ENCODE measurements around the gene UNKL.

Gene UNKL

GRCh38 chr16:1349351-1349750, 65.2 kb downstream of the UNKL start:
- H3K4me2 ChIP-seq (ENCODE audit: low read length) = no peak overlapping the region
- peaks cover 27% of the 10 kb centered on the region for H3K79me2 ChIP-seq
- H3K27me3 ChIP-seq (ENCODE audit: control insufficient read depth, insufficient read depth, low read length) = no peaks in the 10 kb centered on the region
- no peak overlapping the region for H2AFZ ChIP-seq
- TF ChIP-seq, protein P1, sequence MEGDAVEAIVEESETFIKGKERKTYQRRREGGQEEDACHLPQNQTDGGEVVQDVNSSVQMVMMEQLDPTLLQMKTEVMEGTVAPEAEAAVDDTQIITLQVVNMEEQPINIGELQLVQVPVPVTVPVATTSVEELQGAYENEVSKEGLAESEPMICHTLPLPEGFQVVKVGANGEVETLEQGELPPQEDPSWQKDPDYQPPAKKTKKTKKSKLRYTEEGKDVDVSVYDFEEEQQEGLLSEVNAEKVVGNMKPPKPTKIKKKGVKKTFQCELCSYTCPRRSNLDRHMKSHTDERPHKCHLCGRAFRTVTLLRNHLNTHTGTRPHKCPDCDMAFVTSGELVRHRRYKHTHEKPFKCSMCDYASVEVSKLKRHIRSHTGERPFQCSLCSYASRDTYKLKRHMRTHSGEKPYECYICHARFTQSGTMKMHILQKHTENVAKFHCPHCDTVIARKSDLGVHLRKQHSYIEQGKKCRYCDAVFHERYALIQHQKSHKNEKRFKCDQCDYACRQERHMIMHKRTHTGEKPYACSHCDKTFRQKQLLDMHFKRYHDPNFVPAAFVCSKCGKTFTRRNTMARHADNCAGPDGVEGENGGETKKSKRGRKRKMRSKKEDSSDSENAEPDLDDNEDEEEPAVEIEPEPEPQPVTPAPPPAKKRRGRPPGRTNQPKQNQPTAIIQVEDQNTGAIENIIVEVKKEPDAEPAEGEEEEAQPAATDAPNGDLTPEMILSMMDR (IDR thresholded peaks at IDR 0.05) = no peak
- H3K9me3 ChIP-seq (ENCODE audit: control insufficient read depth, low read length) = no peaks in the 10 kb centered on the region
- peaks cover 12% of the 10 kb centered on the region for H3K4me1 ChIP-seq
- no peak overlapping the region for H3K9ac ChIP-seq
- no peak overlapping the region for H3K27ac ChIP-seq
- no peaks in the 10 kb centered on the region for H3K36me3 ChIP-seq (ENCODE audit: control insufficient read depth, insufficient read depth, low read length)
- H3K4me3 ChIP-seq (ENCODE audit: low read depth, low read length) = no peak overlapping the region

GRCh38 chr16:1348926-1349325, 65.6 kb downstream of the UNKL start:
- TF ChIP-seq, protein P1 (IDR thresholded peaks at IDR 0.05) = no peak
- Histone ChIP-seq H3K9me3 (ENCODE audit: control insufficient read depth, low read length) (no peaks in the 10 kb centered on the region), H3K4me1 (peaks cover 12% of the 10 kb centered on the region), H3K27ac (no peak overlapping the region), H3K4me3 (ENCODE audit: low read depth, low read length) (no peak overlapping the region), H3K4me2 (ENCODE audit: low read length) (no peak overlapping the region), H3K9ac (no peak overlapping the region), H3K79me2 (peaks cover 23% of the 10 kb centered on the region), H2AFZ (no peak overlapping the region), H3K27me3 (ENCODE audit: control insufficient read depth, insufficient read depth, low read length) (no peaks in the 10 kb centered on the region), H3K36me3 (ENCODE audit: control insufficient read depth, insufficient read depth, low read length) (no peaks in the 10 kb centered on the region)

DNA sequence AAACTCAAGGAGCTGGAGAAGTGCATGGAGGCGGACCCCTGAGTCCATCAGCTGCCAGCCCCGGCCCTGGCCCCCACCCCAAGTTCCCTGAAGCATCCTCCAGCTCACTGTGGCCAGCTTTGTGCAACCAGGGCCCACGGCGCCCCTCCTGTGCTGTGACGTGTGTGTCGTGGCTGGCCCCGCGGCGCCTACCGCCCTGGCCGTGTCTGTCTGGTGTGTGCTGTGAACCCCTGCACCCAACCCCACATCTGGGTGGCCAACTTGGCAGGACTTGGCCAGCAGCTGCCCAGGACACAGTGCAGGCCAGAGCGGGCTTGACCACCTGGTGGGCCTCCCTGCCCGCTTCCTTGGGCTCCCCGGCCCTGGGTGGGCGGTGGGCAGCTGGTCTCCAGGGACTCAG, 66.1 kb downstream of the UNKL start:
- H3K4me3 ChIP-seq (ENCODE audit: low read depth, low read length) = no peak overlapping the region
- H3K9me3 ChIP-seq (ENCODE audit: control insufficient read depth, low read length) = no peaks in the 10 kb centered on the region
- H3K4me1 ChIP-seq = peaks cover 12% of the 10 kb centered on the region

DNA sequence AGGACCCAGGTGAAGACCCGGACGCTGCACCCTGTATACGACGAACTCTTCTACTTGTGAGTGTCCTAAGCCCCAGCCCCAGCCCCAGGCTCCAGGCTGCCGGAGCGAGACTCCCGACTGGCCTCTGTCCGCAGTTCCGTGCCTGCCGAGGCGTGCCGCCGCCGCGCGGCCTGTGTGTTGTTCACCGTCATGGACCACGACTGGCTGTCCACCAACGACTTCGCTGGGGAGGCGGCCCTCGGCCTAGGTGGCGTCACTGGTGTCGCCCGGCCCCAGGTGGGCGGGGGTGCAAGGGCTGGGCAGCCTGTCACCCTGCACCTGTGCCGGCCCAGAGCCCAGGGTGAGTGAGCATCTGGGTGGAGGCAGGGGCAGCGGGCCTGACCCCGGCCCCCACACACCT, 66.5 kb downstream of the UNKL start:
- H3K27me3 ChIP-seq (ENCODE audit: control insufficient read depth, insufficient read depth, low read length) = no peaks in the 10 kb centered on the region
- H3K9ac ChIP-seq = no peak overlapping the region
- no peak overlapping the region for H3K4me2 ChIP-seq (ENCODE audit: low read length)
- H2AFZ ChIP-seq = no peak overlapping the region
- peaks cover 12% of the 10 kb centered on the region for H3K4me1 ChIP-seq
- H3K27ac ChIP-seq = no peak overlapping the region
- H3K4me3 ChIP-seq (ENCODE audit: low read depth, low read length) = no peak overlapping the region
- TF ChIP-seq, protein P1 (IDR thresholded peaks at IDR 0.05) = no peak
- H3K79me2 ChIP-seq = peaks cover 13% of the 10 kb centered on the region
- no peaks in the 10 kb centered on the region for H3K9me3 ChIP-seq (ENCODE audit: control insufficient read depth, low read length)
- no peaks in the 10 kb centered on the region for H3K36me3 ChIP-seq (ENCODE audit: control insufficient read depth, insufficient read depth, low read length)

More for the DNA sequence above, 66.1 kb downstream of the UNKL start:
- H2AFZ ChIP-seq = no peak overlapping the region
- no peaks in the 10 kb centered on the region for H3K27me3 ChIP-seq (ENCODE audit: control insufficient read depth, insufficient read depth, low read length)
- no peak overlapping the region for H3K9ac ChIP-seq
- no peaks in the 10 kb centered on the region for H3K36me3 ChIP-seq (ENCODE audit: control insufficient read depth, insufficient read depth, low read length)
- H3K4me2 ChIP-seq (ENCODE audit: low read length) = no peak overlapping the region
- TF ChIP-seq, protein P1 (IDR thresholded peaks at IDR 0.05) = no peak
- H3K79me2 ChIP-seq = peaks cover 18% of the 10 kb centered on the region
- H3K27ac ChIP-seq = no peak overlapping the region

DNA sequence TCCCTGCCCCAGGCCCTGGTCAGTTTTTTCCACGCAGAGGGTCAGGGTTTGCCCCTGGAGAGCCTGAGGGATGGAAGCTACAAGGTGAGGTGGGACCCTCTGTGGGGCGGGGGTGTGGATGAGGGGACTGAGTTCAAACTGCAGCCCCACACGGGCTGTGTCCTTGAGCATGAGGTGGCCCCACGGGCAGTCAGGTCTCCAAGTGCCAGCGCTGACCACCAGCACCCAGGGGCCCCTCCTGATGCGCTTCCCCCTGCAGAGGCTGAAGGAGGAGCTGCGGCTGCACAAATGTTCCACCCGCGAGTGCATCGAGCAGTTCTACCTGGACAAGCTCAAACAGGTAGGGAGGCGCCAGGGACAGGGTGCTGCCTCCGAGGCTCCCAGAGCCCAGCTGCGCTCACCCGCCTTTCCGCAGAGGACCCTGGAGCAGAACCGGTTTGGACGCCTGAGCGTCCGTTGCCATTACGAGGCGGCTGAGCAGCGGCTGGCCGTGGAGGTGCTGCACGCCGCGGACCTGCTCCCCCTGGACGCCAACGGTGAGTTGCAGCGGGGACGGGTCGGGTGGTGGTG, 67.1 kb downstream of the UNKL start:
- no peak overlapping the region for H3K4me3 ChIP-seq (ENCODE audit: low read depth, low read length)
- H3K9ac ChIP-seq = no peak overlapping the region
- TF ChIP-seq, protein P1 (IDR thresholded peaks at IDR 0.05) = no peak
- no peaks in the 10 kb centered on the region for H3K27me3 ChIP-seq (ENCODE audit: control insufficient read depth, insufficient read depth, low read length)
- H3K4me2 ChIP-seq (ENCODE audit: low read length) = no peak overlapping the region
- no peaks in the 10 kb centered on the region for H3K9me3 ChIP-seq (ENCODE audit: control insufficient read depth, low read length)
- H2AFZ ChIP-seq = no peak overlapping the region
- no peak overlapping the region for H3K27ac ChIP-seq
- H3K79me2 ChIP-seq = peaks cover 7% of the 10 kb centered on the region
- H3K4me1 ChIP-seq = peaks cover 12% of the 10 kb centered on the region
- H3K36me3 ChIP-seq (ENCODE audit: control insufficient read depth, insufficient read depth, low read length) = no peaks in the 10 kb centered on the region

All from parathyroid adenoma (tissue), 2 donors.